ENCODE results near the gene E2F8.

GRCh38 chr11:19246816-19247215 is 6.1 kb upstream of the E2F8 start:
- TF ChIP-seq, protein P1, sequence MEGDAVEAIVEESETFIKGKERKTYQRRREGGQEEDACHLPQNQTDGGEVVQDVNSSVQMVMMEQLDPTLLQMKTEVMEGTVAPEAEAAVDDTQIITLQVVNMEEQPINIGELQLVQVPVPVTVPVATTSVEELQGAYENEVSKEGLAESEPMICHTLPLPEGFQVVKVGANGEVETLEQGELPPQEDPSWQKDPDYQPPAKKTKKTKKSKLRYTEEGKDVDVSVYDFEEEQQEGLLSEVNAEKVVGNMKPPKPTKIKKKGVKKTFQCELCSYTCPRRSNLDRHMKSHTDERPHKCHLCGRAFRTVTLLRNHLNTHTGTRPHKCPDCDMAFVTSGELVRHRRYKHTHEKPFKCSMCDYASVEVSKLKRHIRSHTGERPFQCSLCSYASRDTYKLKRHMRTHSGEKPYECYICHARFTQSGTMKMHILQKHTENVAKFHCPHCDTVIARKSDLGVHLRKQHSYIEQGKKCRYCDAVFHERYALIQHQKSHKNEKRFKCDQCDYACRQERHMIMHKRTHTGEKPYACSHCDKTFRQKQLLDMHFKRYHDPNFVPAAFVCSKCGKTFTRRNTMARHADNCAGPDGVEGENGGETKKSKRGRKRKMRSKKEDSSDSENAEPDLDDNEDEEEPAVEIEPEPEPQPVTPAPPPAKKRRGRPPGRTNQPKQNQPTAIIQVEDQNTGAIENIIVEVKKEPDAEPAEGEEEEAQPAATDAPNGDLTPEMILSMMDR (IDR thresholded peaks at IDR 0.05; ENCODE audit: poor library complexity, severe bottlenecking): no peak
- TF ChIP-seq POLR2AphosphoS5 (IDR thresholded peaks at IDR 0.05) (no peak), EZH2 (IDR thresholded peaks at IDR 0.05; ENCODE audit: borderline replicate concordance, insufficient read depth, low read length, poor library complexity, severe bottlenecking) (no peak), RAD21 (conservative IDR thresholded peaks at IDR 0.05) (no peak), TAF1 (IDR thresholded peaks at IDR 0.05; ENCODE audit: low read depth) (no peak), EP300 (conservative IDR thresholded peaks at IDR 0.05; ENCODE audit: poor library complexity, severe bottlenecking) (no peak), MXI1 (conservative IDR thresholded peaks at IDR 0.05; ENCODE audit: poor library complexity, severe bottlenecking) (no peak), SMC3 (conservative IDR thresholded peaks at IDR 0.05; ENCODE audit: poor library complexity) (no peak)
- TF ChIP-seq, protein P2, sequence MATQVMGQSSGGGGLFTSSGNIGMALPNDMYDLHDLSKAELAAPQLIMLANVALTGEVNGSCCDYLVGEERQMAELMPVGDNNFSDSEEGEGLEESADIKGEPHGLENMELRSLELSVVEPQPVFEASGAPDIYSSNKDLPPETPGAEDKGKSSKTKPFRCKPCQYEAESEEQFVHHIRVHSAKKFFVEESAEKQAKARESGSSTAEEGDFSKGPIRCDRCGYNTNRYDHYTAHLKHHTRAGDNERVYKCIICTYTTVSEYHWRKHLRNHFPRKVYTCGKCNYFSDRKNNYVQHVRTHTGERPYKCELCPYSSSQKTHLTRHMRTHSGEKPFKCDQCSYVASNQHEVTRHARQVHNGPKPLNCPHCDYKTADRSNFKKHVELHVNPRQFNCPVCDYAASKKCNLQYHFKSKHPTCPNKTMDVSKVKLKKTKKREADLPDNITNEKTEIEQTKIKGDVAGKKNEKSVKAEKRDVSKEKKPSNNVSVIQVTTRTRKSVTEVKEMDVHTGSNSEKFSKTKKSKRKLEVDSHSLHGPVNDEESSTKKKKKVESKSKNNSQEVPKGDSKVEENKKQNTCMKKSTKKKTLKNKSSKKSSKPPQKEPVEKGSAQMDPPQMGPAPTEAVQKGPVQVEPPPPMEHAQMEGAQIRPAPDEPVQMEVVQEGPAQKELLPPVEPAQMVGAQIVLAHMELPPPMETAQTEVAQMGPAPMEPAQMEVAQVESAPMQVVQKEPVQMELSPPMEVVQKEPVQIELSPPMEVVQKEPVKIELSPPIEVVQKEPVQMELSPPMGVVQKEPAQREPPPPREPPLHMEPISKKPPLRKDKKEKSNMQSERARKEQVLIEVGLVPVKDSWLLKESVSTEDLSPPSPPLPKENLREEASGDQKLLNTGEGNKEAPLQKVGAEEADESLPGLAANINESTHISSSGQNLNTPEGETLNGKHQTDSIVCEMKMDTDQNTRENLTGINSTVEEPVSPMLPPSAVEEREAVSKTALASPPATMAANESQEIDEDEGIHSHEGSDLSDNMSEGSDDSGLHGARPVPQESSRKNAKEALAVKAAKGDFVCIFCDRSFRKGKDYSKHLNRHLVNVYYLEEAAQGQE (IDR thresholded peaks at IDR 0.05; ENCODE audit: borderline replicate concordance): no peak

All from neural cell (in vitro differentiated cells).